ENCODE measurements around the gene C11orf54.

The C11orf54 gene

DNA sequence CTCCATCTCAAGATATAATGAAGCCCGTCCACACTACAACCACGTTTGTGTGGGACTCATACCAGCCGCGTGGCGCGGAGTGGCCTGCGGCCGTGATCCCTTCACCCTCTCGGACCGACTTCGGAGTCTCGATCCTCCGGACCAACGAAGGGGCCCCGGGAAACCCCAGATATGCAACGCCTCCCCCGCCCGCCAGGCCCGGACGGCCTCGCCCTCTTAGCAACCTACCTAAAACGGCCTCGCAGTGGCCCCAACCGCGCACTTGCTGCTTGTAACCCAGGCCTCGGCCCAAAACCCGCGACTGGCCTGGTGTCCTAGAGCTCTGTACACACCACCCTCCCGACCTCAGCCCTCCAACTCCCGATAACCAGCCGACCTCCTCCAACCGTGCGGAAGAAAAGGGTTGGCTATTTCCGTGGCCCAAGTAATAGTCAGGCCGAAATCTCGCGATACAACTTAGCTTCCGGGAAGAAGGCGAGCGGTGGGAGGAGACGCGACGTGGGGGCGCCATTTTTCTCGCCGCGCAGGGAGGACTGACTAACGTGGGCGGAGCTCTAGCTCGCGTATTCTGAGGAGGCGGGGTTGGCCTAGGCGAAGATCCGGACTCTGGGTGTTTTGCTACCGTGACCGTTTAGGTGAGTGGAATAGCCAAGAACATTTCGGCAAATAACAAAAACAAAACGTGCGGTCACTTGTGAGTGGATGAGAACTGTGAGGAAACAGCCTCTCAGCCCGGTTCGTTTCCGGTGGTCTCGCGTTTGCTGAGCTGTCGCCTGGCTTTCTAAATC lies at the start of gene C11orf54, which contains the start of gene TAF1D:
TSS of gene C11orf54 (plus strand) at position 579 of the 788 bp plus-strand sequence. CDS start 5,722 bp downstream, outside the sequence.
TSS of gene TAF1D (minus strand) at position 402 of the 788 bp plus-strand sequence. CDS start 2,191 bp downstream, outside the sequence.
- peak; percentile 97 for DNase-seq (ENCODE audit: low spot score)

DNA sequence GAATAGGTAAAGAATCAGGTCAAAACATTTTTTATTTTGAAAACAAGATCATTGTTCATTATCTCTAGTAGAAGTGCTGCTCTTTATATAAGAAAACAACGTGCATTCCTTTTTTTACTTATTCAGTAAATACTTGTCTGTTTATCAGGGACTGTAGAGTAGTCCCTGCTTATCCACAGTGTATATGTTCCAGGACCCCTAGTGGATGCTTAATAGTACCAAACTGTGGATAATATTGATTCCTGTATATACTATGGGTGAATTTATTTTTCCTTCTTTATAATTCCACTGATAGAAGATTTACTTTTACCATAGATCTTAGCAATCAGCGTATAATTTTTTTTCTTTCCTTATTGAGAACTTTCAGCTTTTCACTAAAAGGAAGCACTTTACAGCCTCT lies 47.4 kb upstream of the C11orf54 start:
- DNase-seq (ENCODE audit: low spot score): no peak

DNA sequence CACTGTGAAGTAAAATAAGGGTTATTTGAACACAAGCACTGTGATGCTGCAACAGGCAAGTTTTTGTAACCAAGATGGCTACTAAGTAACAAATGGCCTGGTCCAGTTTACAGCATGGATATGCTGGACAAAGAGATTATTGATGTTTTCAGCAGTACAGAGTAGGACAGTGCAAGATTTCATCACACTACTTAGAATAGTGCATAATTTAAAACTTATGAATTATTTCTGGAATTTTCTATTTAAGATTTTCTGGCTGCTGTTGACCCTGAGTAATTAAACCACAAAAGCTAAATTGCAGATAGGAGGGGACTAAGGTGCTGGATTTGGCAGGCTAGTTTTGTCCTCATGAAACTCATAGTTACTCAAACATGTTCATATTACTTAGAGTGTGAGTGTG lies 46.9 kb upstream of the C11orf54 start:
- DNase-seq (ENCODE audit: low spot score): no peak

DNA sequence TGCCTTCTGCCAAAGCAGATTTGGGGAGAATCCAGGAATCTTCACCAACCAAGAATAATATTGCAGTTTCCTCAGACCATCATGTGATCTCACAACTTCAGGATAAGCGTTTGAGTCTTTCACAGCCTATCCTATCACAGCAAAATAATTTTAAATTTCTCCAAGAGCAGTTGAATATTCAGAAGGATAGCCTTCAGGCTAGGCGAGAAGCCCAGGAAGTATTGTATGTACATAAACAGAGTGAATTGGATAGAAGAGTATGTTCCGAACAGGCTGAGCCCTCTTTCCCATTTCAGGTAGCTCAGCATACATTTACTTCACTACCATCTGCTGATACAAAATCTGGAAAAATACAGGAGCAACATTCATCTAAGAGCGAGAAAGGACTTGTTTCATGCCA lies 43.9 kb upstream of the C11orf54 start:
- DNase-seq (ENCODE audit: low spot score): no peak

DNA sequence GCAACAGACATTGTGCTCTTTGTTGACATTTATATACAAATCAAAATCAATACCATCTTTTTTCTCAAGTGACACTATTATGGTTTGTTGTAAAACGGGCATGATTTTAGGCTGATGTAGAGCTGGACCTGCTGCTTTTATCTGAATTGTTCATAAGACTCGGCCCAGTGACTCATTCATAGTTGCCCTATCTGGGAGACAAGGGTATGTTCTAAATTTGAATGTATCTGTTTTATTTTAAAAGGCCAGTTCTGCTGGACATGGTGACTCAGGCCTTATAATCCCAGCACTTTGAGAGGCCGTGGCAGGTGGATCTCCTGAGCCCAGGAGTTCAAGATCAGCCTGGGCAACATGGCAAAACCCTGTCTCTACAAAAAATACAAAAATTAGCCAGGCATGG lies 40.6 kb upstream of the C11orf54 start:
- DNase-seq (ENCODE audit: low spot score): no peak

DNA sequence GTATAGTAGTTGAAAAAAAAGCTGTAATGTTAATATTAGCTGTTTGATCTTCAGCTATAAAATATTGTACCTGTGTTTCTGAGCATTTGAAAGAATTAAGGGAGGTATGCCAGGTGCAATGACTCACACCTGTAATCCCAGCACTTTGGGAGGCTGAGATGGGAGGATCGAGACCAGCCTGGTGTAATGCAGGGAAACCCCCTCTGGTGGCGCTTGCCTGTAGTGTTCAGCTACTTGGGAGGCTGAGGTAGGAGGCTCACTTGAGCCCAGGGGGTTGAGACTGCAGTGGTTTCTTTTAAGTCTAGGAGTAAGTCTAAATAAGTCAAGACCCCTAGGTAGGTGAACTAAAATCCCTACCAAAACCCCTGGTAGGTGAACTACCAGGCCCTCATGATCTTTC lies 37.2 kb upstream of the C11orf54 start:
- no peak for DNase-seq (ENCODE audit: low spot score)

DNA sequence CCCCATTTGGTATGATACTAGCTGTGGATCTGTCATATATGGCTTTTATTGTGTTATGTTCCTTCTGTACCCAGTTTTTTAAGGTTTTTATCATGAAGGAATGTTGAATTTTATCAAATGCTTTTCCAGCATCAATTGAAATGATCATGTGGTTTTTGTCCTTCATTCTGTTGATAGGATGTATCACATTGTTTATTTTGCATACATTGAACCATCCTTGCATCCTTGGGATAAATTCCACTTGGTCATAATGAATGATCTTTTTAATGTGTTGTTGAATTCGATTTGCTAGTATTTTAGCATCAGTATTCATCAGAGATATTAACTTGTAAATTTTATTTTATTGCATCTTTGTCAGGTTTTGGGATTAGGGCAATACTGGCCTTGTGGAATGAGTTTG lies 31.2 kb upstream of the C11orf54 start:
- no peak for DNase-seq (ENCODE audit: low spot score)

DNA sequence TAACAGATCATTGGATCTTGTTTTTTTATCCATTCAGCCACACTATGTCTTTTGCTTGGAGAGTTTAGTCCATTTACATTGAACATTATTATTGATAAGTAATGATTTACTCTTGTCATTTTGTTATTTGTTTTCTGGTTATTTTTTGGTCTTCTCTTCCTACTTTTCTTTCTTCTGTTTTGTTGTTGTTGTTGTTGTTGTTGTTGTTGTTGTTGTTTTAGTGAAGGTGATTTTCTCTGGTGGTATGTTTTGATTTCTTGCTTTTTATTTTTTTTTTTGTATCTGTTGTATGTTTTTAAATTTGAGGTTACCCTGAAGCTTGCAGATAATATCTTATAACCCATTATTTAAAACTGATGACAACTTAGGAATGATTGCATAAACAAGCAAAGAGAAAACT lies 28.8 kb upstream of the C11orf54 start:
- no peak for DNase-seq (ENCODE audit: low spot score)

DNA sequence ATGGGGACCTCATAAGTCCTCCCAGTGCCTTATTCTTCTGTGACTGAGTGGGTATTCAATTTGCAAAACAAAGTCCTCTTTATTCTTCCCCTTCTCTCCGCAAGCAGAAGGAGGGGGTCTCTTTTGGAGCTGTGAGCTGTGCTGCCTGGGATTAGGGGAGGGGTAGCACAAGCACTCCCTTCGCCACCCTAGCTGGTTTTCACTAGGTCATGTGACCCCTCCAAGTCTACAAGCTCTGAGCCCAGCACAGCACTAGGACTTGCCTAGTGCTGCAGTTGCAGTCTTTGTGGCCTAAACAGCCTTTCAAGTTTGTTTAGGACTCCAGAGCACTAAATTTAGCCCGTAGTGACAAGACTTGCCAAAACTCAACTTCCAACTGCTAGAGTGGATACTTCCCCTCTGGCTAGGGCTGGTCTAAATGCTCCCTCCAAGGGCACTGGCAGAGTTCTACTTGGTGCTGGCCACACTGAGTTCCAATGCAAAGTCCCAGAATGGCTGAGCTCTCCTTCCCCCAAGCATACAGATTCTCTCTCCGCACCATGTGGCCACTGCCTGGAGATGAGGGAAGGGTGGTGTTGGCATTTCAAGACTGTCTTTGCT lies 25.6 kb upstream of the C11orf54 start:
- DNase-seq (ENCODE audit: low spot score): no peak

DNA sequence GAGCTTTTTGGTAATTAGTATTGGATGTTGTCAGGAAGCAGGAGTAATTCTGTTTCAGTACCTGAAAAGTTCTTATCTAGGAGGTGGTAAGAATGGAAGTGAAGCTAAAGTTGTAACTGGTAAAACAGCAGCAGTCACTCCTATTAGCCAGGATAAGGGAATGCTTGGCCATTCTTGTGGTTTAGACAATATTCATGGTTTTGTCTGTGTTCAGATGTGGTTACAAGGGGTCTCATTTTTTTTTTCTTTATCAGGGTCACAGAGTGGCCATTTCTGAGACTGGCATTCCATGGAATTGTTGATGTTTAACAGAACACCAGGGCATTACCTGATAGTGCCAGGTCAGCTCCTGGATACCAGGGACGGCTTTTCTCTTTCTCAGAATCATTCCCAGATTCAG lies 24.0 kb upstream of the C11orf54 start:
- no peak for DNase-seq (ENCODE audit: low spot score)

DNA sequence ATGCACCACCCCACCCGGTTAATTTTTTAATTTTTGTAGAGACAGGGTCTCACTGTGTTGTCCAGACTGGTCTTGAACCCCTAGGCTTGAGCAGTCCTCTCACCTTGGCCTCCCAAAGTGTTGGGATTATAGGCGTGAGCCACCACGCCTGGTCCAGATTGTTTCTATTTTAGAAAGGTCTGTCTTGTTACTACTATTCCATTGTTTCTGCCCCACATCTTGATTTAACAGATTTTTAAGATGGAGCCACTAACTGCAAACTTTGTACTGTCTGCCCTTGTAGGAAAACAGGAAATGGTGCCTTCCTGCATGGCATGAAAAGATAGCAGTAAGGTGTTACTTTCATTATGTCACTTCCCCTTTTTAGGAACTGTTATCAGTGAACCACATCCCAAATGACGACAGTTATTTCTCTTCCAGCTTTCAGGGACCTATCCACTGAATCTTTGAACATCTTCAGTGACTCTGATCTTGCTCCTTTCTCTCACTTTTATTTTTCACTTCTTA lies 23.4 kb upstream of the C11orf54 start:
- DNase-seq (ENCODE audit: low spot score): no peak

DNA sequence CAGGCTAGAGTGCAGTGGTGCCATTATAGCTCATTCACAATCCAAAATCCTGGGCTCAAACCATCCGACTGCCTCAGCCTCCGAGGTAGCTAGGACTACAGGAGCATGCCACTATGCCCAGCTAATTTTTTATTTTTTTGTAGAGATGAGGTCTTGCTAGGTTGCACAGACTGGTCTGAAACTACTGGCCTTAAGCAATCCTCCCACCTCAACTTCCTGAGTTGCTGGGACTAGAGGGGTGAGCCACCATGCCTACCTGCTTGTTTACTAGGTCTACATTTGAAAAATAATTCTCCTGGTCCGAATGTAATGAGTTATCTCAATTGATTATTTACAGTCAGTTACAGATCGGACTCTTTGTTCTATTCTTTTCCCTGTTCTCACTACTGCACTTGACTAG lies 22.2 kb upstream of the C11orf54 start:
- no peak for DNase-seq (ENCODE audit: low spot score)

DNA sequence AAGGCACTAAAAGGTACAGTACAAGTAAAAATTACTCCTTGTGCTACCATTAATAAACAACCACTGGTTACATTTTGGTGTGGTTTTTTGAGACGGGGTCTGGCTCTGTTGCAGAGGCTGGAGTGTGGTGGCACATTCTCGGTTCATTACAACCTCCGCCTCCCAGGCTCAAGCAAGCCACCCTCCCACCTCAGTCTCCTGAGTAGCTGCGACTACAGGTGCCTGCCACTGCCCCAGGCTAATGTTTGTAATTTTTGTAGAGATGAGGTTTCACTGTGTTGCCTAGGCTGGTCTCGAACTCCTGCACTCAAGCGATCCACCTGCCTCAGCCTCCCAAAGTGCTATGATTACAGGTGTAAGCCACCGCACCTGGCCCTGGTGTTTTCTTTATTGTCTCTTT lies 20.9 kb upstream of the C11orf54 start:
- DNase-seq (ENCODE audit: low spot score): no peak

DNA sequence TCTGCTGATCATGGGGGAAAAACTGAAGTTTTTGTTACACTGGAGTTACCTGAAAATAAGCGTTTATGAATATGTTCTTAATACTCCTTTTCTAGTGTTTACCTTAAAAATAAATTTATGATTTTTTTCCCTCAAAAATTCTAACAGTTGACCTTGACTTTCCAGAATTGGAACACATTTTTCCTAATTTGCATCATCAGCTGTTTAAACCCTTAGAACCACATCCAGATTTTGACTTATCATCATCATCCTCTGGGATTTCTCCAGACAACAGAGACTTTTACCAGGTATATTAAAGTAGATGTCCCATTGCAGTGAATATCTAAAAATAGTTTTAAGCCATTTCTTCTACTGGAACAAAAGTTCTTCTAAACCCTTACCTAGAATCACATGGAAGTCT lies 17.4 kb upstream of the C11orf54 start:
- no peak for DNase-seq (ENCODE audit: low spot score)

DNA sequence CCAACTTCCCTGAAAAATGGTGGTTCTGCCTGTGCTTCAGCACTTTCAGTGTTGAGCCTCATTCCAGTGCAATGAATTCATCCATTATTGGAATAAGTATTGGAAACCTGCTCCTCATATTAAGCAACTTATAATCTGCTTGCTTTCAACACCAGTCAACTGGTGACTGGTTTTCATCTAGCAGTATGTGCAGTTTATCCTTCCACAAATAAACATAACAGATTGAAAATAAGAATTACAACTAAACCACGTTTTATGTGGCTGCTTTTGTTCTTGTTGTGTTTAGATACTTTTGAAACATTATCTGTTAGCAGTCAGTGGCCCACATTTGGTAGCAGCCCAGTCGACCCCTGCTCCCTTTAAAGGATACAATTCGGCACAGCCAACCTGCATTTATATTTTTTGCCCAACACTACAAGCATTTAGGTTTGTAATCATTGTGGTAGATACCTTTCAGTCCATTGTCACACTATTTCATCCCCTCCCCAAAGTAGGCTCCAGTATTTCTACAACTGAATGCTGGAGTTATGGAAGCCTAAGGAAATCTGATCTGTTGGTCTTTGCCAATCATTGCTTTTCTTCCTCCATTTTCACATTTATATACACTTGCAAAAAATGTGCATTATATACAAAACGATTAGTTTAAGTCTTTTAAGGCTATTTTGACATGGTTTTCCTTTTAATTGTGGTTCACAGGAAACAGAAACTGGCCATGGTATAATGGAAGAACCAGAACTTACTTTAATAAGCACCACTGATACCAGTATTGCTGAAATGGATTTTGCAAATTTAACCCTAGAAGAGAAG lies 13.3 kb upstream of the C11orf54 start:
- DNase-seq (ENCODE audit: low spot score): no peak

DNA sequence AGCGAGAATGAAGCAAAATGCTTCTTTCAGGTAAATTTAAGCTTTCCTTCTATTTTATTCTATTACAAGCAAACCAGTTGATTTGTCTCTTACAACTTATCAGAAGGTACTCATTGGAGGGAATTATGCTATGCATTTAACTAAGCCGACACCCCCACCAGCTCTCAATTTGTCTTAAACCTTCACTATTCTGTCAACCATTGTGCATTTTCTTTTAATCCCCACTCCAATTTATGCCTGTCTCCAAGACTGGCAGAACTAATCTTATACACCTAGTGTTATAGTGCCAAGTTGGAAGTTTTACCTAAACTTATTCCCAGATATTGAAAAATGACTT lies 12.7 kb upstream of the C11orf54 start:
- DNase-seq (ENCODE audit: low spot score): no peak

DNA sequence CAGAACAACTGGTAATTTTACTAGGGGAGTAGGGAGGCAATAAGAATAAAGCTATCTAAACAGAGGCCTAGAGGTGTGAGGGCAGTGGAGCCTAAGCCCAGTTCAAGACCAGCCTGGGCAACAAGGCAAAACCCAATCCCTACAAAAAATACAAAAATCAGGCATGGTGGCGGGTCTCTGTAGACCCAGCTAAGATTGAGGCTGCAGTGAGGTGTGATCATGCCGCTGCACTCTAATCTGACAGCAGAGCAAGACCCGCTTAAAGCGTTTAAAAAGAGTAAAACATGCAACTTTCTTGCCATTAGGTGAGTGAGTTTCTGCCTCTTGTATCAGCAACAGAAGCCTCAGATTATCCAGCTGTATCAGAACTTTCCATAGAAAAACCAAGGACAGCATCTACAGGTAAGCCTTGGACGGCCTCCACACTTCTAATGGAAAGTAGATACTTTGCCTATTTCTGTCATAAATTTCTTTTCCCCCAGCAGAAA lies 12.3 kb upstream of the C11orf54 start:
- no peak for DNase-seq (ENCODE audit: low spot score)

DNA sequence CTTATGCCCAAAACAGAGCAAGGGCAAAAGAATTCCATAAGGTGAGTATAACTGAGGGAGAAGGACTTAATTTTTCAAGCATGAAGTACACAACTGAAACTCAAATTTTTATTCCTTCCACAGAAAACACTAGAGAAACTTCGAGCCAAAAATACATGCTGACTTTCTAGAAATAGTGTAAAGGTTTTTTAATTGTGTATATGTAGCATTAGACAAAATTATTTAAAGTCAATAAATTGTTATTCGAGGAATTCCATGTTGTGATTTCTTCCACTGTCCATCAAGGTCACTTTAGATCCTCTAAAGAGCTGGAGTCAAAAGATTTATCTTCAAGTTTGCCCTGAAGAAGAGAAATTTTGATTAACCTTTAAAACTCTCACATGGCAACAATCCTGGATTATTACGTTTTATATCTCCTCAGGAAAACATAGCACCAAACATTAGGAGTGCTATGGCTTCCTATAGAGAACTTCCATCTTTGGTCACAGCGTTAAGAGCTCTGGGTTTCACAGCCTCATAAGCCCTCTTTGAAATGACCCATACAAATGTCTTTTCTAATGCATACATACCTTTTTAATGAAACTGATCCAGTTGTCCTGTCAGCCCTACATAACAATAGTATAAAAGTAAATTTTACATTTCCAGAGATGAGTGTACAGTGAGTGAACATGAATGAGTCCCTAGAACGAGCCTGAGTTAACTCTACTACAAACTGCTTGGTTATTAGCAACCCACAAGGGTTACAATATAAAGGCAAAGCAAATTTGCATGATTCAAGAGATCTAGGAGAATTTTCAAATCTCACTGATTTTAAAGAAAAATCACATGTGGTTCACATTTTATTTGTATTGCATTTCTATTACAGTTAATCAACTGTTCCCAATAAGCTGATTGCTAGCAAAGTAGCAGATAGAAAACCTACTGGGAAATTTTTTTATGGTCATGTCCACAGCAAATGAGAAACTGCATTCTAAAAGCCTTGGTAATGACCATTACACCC lies 11.1 kb upstream of the C11orf54 start:
- DNase-seq (ENCODE audit: low spot score): no peak

DNA sequence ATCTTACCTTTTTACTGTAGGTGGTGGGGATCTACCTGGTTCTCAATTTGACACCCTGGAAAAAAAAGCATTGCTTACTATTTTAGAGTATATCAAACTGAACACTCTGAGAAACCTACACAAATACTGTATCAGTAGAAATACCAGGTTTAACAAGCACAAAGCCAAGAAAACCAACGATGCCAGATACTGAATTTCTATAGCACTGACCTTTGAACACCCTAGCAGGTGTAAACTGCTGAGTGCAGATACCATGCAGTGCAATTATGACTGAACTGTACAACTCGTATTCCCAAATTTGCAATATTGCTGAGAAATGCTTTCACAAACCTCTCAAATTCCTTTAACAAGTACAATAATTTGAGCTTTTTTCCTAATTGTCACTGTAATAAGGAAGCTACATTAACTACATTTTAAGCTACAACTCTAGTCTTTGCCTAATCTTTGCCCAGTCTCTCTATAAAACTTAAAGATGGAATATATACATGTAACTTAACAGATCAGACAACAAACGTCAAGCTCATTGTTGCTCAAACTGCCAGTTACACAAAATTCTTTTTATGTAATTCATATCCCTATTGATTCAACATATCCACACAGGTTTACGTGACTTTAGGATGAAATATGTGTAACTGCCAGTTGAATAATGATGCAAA lies 9.1 kb upstream of the C11orf54 start:
- no peak for DNase-seq (ENCODE audit: low spot score)

DNA sequence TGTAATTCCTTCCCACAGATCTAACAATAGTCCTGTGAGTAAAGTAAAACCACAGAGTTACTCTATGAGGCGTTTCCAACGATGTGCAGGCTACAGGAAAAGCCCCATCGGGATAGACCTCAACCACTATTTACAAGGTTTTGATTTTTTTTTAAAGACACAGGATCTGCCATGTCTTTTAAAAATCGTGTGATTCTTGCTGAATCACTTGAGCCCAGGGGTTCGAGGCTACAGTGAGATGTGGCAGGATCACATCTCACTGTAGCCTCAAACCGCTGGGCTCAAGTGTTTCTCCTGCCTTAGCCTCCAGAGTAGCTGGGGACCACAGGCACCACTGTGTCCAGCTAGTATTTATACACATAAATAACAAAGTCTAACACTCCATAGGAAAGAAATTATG lies 8.0 kb upstream of the C11orf54 start:
- DNase-seq (ENCODE audit: low spot score): no peak

Measured in left forelimb (tissue), 1 donor.